Left lobe of liver (tissue), 2 donors: ENCODE results near the gene SEC14L1. TPM values are rescaled to one million over a fixed set of nuclear protein-coding genes. Genes with fewer than 3 reads are reported as not detected.

Source experiments
- ATAC-seq: fragments of 200-7000 bp; cut with Tn5 transposase; one replicate; pipeline ENCODE4 v1.9.1; 2020; ENCODE audit warnings: mild to moderate bottlenecking, moderate library complexity
- DNase-seq: peaks from one replicate; pipeline ENCODE4 v3.0.0-alpha.2; 2020; ENCODE audit warnings: low spot score
- total RNA-seq: library from RNA; stranded (reverse); gene quantifications from one replicate; pipeline ENCODE4 v1.2.1, GENCODE V29; 2021
- donor health status: DM: no; HTN: no; CAD: no; lungs with moderate emphysema.
- donor health status: DM: no; HTN: yes; CAD: no.

The SEC14L1 gene
- total RNA-seq, 1 donor from 2014 or later = 20.1 TPM

- DNase-seq (no peak), ATAC-seq (no peak)
Observed at GRCh38 chr17:77160091-77160874, 19.5 kb downstream of the SEC14L1 start.

GRCh38 chr17:77160875-77161530 is 20.2 kb downstream of the SEC14L1 start:
- no peak for DNase-seq
- ATAC-seq = no peak

GRCh38 chr17:77161953-77162352 is 21.2 kb downstream of the SEC14L1 start:
- DNase-seq (no peak), ATAC-seq (no peak)

- ATAC-seq (peak; percentile 40), DNase-seq (no peak)
Observed at GRCh38 chr17:77163001-77163400, 22.2 kb downstream of the SEC14L1 start.

GRCh38 chr17:77163511-77164280 is 22.9 kb downstream of the SEC14L1 start:
- ATAC-seq = no peak
- DNase-seq = no peak

- ATAC-seq (peak; percentile 50), DNase-seq (no peak)
Observed at GRCh38 chr17:77164483-77165091, 23.8 kb downstream of the SEC14L1 start.

- ATAC-seq (no peak), DNase-seq (no peak)
Observed at GRCh38 chr17:77165577-77165976, 24.8 kb downstream of the SEC14L1 start.

- DNase-seq (no peak), ATAC-seq (no peak)
Observed at GRCh38 chr17:77167472-77168306, 26.9 kb downstream of the SEC14L1 start.

- no peak for ATAC-seq
Observed at GRCh38 chr17:77173104-77173503, 32.3 kb downstream of the SEC14L1 start.

GRCh38 chr17:77174928-77175661 is 34.3 kb downstream of the SEC14L1 start:
- peak; percentile 32 for ATAC-seq
- DNase-seq = no peak

More at GRCh38 chr17:77173104-77173503, 32.3 kb downstream of the SEC14L1 start:
- DNase-seq = no peak

- ATAC-seq = no peak
- no peak for DNase-seq
Observed at GRCh38 chr17:77177002-77177741, 36.4 kb downstream of the SEC14L1 start.

GRCh38 chr17:77178050-77178449 is 37.3 kb downstream of the SEC14L1 start:
- DNase-seq (no peak), ATAC-seq (no peak)

GRCh38 chr17:77178563-77178962 is 37.8 kb downstream of the SEC14L1 start:
- no peak for DNase-seq
- ATAC-seq = no peak

- ATAC-seq (no peak), DNase-seq (no peak)
Observed at GRCh38 chr17:77180503-77181357, 40.0 kb downstream of the SEC14L1 start.

GRCh38 chr17:77182205-77183172 is 41.7 kb downstream of the SEC14L1 start:
- no peak for DNase-seq
- ATAC-seq = no peak

GRCh38 chr17:77184474-77184873 is 43.7 kb downstream of the SEC14L1 start:
- DNase-seq (no peak), ATAC-seq (no peak)

GRCh38 chr17:77185137-77185536 is 44.4 kb downstream of the SEC14L1 start:
- DNase-seq (no peak), ATAC-seq (peak; percentile 13)
